Fibroblast of skin of right biceps (primary cell): ENCODE data around the gene DNMT3A.

ENCODE experiments used
- DNase-seq: peaks from one replicate; pipeline ENCODE4 v3.0.0-alpha.2; 2013

Gene DNMT3A

DNA sequence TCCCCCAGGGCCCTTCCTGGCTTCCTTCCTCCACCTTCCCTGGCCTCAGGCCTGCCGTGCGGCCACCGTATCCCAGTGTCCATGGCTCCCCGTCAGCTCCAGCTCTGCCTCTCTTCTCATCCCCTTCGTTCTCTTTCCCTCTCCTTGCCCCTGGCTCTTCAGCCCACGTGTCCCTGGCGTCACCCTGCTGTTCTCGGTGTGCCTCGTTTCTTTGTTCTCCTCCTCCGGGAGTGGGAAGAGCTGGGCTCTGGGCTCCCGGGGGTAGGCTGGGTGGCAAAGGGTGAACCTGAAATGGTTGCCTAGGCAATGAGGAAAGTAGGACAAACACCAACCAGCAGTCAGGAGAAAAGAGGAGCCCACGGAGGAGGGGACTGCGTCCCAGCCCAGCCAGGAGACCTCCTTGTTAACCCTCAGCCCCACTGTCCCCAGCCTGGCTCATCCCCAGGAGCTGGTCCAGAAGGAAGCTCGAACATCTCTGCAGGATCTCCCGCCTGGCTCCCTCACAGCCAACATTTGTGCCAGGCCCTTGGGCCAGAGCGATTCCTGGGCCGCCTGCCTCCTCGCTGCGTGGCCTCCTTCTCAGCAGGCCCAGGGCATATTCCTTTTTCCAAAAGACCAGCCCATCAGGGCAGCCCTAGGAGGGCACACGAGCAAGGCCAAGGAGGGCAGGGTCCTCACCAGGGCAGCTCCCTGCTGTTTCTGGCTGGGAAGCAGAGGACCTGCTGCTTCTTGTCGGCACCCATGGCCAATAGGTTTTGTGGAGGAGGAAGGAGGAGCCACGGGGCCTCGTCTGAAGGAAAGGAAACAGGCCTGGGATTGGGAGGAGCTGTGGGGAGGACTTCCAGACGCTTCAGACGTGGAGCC, 30.9 kb upstream of the DNMT3A start:
- DNase-seq = no peak

DNA sequence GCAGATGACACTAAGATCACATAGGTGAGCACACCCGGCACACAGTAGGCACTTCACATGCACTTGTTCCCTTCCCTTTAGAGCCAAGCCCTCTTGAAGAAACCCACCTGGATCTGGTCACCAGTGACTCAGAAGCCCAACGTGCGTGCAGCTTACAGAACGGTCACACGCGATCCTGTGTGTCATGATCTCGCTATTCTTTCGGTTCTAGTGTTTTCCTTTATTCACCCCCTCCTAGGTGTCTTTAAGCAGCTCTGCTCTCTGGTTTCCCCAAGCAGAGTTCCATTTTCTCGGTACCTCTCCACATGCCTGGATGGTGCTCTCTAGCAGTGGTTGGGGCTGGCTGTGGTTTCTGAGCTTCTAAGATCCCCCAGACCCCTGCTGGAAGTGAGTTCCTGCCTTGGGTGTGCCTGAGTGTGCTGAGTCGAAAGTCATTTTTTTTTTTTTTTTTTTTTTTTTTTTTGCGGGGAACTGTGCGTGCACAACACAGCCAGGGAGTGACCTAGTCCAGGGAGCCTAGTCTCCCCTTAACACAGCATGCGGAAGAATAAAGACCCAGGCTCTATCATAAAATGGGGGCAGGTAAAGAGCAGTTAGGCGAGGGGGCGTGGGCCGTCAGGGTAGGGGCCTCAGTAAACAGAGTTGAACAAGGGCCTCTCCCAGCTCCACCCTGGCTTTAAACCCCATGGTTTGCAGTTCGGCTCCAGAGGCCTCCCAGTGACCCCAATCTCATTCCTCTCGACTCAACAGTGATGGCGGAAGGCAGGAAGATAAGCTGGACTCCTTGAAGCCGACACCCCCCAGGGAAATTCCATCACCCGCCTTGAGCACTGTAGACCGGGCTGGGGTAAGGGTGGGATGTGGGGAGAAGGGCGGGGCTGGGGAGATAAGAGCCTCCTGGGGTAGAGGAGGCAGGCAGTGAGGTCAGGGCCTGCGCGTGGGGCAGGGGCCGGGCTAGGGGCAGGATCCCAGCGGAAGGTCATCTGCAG, 29.8 kb upstream of the DNMT3A start:
- no peak for DNase-seq

DNA sequence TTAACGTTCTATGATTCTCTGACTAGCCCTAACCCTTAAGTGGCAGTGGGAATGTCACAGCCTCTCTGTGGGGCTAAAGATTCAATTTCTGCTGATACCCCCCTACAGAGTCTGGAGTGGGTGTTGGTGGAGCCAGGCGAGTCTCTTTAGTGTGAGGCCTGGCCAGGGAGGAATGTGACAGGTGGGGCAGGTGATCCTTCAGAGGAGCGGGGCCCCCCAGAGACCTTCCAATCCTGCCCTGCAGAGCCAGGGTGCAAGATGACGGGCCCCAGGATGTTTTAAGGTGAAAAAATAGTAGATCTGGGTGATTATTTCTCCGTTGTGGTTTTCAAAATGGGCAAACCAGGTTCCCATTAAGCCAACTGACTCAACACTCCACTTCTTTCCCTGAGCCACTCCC, 28.2 kb upstream of the DNMT3A start:
- no peak for DNase-seq

DNA sequence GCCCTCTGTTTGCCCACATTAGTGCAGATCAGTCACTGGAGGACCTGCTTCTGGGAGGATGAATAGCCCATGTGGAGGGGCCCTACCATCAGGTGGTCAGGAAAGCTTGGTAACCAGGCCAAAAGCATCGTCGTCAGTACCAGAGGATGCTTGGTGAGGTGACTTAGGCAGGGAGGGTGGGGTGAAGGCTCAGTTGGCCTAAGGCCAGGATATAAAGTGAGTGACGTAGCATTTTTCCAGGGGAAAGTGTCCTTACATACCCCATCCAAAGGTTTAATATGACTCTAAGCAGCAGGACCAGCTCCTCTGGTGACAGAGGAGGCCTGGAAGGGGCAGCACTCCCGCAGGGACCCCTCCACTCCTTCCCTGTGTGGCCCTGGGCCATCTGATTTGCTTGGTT, 27.7 kb upstream of the DNMT3A start:
- DNase-seq = no peak

GRCh38 chr2:25368660-25369059, 26.9 kb upstream of the DNMT3A start:
- peak; percentile 73 for DNase-seq

DNA sequence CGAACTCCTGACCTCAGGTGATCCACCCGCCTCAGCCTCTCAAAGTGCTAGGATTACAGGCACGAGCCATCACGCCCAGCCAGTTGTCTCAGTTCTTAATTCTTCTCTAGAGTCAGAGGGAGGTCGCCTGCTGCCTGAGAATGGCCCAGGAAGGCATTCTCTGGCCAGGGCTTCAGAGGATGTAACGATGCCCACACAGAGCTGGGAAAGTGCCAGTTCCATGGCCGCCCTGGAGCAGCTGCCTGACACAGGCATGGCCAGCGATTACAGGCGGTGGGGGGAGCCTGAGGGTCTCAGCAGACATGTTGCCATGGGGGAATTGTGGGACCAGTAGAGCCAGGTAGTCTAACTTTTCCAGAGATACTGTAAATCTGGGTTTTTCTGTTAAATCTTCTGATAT, 25.6 kb upstream of the DNMT3A start:
- DNase-seq = no peak

DNA sequence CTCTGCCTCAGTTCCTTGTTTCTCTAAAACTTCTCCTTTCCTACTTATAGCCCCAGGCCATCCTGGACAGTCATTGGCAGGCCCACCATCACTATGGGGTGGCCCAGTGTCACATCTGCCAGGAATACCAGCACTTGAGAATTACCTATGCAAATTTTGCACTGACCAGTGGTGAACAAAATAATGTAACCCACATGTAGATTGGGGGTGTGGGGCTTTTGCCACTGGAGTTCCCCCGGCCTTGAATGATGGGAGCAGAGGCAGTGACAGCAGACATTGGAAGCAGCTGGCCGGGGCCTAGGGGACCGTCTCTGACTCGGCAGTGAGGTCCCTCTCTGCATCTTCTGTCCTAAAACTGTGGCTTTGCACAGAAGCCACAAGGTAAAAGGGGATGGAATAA, 24.9 kb upstream of the DNMT3A start:
- no peak for DNase-seq

- no peak for DNase-seq
These were observed 23.5 kb upstream of the DNMT3A start for GRCh38 chr2:25365241-25365640.

GRCh38 chr2:25363733-25364132, 22.0 kb upstream of the DNMT3A start:
- DNase-seq = no peak

DNA sequence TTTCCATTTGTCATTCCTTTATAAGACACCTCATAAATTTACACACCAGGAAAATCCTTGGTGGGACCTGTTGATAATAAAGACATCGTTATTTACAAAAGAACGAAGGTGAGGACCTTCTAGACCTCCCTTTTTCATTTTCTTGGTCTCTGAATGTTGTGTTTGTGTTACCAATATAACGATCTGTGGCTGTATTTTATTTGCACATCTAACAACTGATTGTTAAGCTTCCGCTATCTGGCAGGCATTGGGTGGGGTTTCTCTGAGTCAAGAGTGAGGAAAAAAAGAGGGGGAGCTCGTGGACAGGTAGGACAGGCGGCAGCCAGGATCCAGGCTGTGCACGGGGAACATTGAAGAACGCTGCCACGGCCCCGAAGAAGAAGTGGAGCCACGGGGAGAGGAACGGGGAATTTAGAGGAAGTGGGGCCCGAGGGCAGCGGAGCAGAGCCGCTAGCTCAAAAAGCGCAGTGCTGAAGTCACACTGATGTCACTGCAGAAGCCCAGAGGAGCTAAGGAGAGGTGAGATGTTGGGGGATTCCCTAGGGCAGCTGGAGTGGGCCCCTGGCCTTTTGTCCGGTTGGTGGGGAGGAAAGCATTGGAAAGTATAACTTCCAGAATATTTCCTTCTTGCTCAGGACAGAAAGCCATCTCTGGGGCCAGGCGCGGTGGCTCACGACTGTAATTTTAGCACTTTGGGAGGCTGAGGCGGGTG, 20.9 kb upstream of the DNMT3A start:
- no peak for DNase-seq

DNA sequence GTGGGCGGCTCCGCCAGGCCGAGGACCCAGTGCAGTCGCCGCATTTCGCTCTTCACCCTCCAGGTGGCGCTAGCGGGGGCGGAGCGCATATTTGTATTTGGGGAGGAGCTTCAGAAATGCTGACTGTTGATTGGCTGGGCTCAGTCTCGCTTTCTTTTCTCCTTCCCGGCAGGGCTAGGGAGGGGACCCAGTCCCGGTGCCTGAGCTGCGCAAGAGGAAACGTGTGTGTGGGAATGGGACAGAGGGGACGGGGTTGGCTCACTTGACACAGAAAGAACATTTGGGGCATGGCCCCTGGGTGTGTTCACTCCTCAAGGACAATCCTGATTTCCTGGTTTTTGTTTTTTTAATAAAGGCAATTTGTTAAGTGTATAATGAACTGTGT, 20.3 kb upstream of the DNMT3A start:
- DNase-seq = peak; percentile 91

- no peak for DNase-seq
These were observed 19.7 kb upstream of the DNMT3A start for GRCh38 chr2:25361261-25362048.

DNA sequence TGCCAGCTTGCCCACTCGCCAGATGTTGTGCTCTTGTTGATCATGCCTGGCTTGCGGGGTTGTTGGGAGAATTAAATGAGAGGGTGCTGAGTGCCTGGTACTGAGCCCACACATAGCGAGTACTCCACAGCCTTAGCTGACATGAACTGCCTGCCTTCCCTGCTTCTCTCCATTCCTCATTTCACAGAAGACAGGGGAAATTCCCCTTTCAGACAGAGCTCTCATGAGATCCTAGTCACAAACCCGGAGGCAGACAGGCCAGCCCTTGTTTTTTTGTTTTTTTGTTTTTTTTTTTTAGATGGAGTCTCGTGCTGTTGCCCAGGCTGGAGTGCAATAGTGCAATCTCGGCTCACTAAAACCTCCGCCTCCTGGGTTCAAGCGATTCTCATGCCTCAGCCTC, 17.1 kb upstream of the DNMT3A start:
- DNase-seq = no peak

- no peak for DNase-seq
These were observed 16.6 kb upstream of the DNMT3A start for GRCh38 chr2:25358249-25358815.

DNA sequence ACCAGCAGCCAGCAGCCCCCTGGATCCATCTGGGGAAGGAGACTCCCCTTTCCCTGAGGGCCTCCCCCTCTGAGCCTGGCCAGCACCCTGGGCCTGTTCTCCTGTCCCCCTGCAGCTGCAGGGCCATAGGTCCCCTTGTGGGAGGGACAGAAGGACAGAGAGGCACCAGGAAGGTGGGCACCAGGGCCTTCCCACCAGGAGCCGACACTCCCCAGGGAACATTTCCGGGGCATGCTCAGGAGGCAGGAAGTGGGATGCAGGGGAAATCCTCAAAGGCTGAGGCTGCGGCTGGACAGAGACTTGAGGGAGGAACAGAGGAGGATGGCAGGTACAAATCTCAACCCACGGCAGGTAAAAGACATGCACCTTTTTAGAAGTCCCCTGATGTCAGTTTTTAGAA, 14.4 kb upstream of the DNMT3A start:
- no peak for DNase-seq

DNA sequence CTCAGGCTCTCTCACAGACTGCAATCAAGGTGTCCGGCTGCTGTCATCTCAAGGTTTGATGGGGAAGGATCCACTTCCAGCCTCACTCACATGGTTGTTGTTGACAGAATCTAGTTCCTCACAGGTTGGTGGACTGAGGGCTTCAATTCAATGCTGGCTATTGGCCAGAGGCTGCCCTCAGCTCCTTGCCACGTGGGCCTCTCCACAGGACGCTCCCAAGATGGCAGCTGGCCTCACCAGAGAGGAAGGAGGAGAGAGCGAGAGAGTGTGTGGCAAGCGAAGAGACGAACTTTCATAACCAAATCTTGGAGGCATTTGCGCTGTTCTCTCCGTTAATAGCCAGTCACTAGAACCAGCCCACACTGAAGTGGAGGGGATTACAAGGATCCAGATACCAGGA, 13.5 kb upstream of the DNMT3A start:
- DNase-seq = no peak

- no peak for DNase-seq
These were observed 12.4 kb upstream of the DNMT3A start for GRCh38 chr2:25354116-25354515.

- peak; percentile 80 for DNase-seq
These were observed 7.7 kb upstream of the DNMT3A start for GRCh38 chr2:25349397-25349796.

- DNase-seq = no peak
These were observed 6.1 kb upstream of the DNMT3A start for GRCh38 chr2:25347846-25348245.

DNA sequence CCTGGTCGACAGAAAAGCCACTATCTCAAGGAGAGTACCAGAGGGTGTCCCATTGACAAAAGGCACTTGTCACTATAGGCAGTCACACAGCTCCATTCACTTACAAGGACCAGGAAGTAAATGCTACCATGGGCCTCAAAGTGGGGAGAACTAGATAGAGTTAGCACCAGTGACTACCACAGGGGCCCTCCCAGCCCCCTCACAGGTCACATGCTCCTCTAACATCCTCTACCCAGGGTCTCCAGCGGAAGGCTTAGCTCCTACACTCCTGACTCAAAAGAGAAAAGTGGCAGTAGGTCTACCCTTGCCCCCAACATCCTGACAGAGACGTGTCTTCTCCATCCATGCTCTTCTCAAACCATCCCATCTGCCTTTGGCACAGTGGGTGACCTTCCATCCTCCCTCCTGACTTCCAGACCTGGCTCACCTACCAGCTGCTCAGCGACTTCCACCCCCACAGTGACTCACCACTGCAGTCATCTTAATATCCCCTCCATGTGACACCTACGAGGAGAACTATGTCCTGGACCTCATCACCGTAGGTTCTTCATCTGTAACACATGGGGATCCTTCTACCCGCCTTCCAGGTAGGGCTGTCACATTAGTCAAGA, 5.6 kb upstream of the DNMT3A start:
- peak; percentile 36 for DNase-seq

- no peak for DNase-seq
These were observed 1.6 kb upstream of the DNMT3A start for GRCh38 chr2:25343187-25343825.
